Choroid plexus epithelial cell (primary cell): ENCODE results near the gene DHRS9.
"Not testable (repeated sequence)": the region's sequence is repeated elsewhere in the genome, so short reads cannot be mapped to it uniquely, and the experiment has no call there.

Source experiments
- DNase-seq: peaks from one replicate; pipeline ENCODE4 v3.0.0-alpha.2; 2010; ENCODE audit warnings: low read depth
- H3K4me3 ChIP-seq: 2 replicates; pipeline ENCODE4 v1.5.1; 2011; ENCODE audit warnings: low read depth, mild to moderate bottlenecking, control low read depth, low read length, moderate library complexity
- CTCF ChIP-seq: conservative IDR thresholded peaks from 2 replicates; pipeline ENCODE4 v1.5.1; 2011; ENCODE audit warnings: low read depth, mild to moderate bottlenecking, control low read depth, inconsistent platforms, low read length, moderate library complexity

The DHRS9 gene

GRCh38 chr2:169046440-169047151, 22.8 kb upstream of the DHRS9 start:
- no peak for TF ChIP-seq CTCF
- DNase-seq: no peak
- H3K4me3 ChIP-seq: no peak overlapping the region

GRCh38 chr2:169047256-169048250, 21.8 kb upstream of the DHRS9 start:
- H3K4me3 ChIP-seq: no peak overlapping the region
- no peak for DNase-seq
- TF ChIP-seq CTCF: no peak

- H3K4me3 ChIP-seq: no peak overlapping the region
- DNase-seq: no peak
- TF ChIP-seq CTCF: no peak
Measured at GRCh38 chr2:169049142-169049541, 20.2 kb upstream of the DHRS9 start.

GRCh38 chr2:169050476-169051240, 18.7 kb upstream of the DHRS9 start:
- H3K4me3 ChIP-seq: no peak overlapping the region
- no peak for TF ChIP-seq CTCF
- peak; percentile 20 for DNase-seq

- H3K4me3 ChIP-seq: not testable (repeated sequence)
Measured at GRCh38 chr2:169054575-169054974, 14.8 kb upstream of the DHRS9 start.

GRCh38 chr2:169064199-169064598, 5.2 kb upstream of the DHRS9 start:
- not testable (repeated sequence) for DNase-seq, H3K4me3 ChIP-seq

More at GRCh38 chr2:169054575-169054974, 14.8 kb upstream of the DHRS9 start:
- DNase-seq: not testable (repeated sequence)

- no peak for TF ChIP-seq CTCF
- DNase-seq: no peak
Measured at GRCh38 chr2:169065422-169065821, 3.9 kb upstream of the DHRS9 start.

More at GRCh38 chr2:169065422-169065821, 3.9 kb upstream of the DHRS9 start:
- no peak overlapping the region for H3K4me3 ChIP-seq
